Neural cell (in vitro differentiated cells): ENCODE measurements around the gene TBRG1. TPM values are rescaled to one million over a fixed set of nuclear protein-coding genes. Genes with fewer than 3 reads are reported as not detected.

Source experiments
- H2AFZ ChIP-seq: fragments of 200-600, 300-800 bp; sonication (generic), shearing (Covaris generic); 2 replicates; pipeline ENCODE4 v1.6.0; 2014; ENCODE audit warnings: low read depth, mild to moderate bottlenecking, antibody characterized with exemption, low read length, moderate library complexity
- H3F3A ChIP-seq: fragments of 200-600 bp; shearing (Covaris generic); 2 replicates; pipeline ENCODE4 v1.6.1; 2016; ENCODE audit warnings: mild to moderate bottlenecking, moderate library complexity, mixed read lengths, antibody characterized with exemption, low read length; ENCODE audit not compliant: insufficient read depth, poor library complexity, severe bottlenecking
- H3K27ac ChIP-seq: fragments of 200-600, 300-800 bp; sonication (generic), shearing (Covaris generic); 2 replicates; pipeline ENCODE4 v1.5.1; 2014; ENCODE audit warnings: mild to moderate bottlenecking, low read length, moderate library complexity
- H3K27me3 ChIP-seq: fragments of 300-800, 200-600 bp; sonication (generic), shearing (Covaris generic); 2 replicates; pipeline ENCODE4 v1.6.0; 2014; ENCODE audit warnings: mild to moderate bottlenecking, low read depth, low read length, moderate library complexity; ENCODE audit not compliant: insufficient read depth
- H3K36me3 ChIP-seq: fragments of 300-800, 200-600 bp; sonication (generic), shearing (Covaris generic); 2 replicates; pipeline ENCODE4 v1.5.1; 2014; ENCODE audit warnings: mild to moderate bottlenecking, antibody characterized with exemption, low read length, moderate library complexity; ENCODE audit not compliant: insufficient read depth
- H3K4me2 ChIP-seq: fragments of 300-800, 200-600 bp; sonication (generic), shearing (Covaris generic); 2 replicates; pipeline ENCODE4 v1.6.0; 2014; ENCODE audit warnings: mild to moderate bottlenecking, low read length
- H3K4me3 ChIP-seq: fragments of 300-800, 200-600 bp; sonication (generic), shearing (Covaris generic); 2 replicates; pipeline ENCODE4 v1.5.1; 2014; ENCODE audit warnings: mild to moderate bottlenecking, low read length, moderate library complexity
- H3K79me2 ChIP-seq: fragments of 200-600 bp; shearing (Covaris generic); replicated peaks from 2 replicates; pipeline ENCODE4 v1.6.0; 2014; ENCODE audit warnings: mild to moderate bottlenecking, low read length, moderate library complexity; ENCODE audit not compliant: insufficient read depth
- H3K9ac ChIP-seq: fragments of 300-800, 200-600 bp; sonication (generic), shearing (Covaris generic); 2 replicates; pipeline ENCODE4 v1.6.1; 2016; ENCODE audit warnings: mild to moderate bottlenecking, low read length, mixed read lengths
- H3K9me2 ChIP-seq: fragments of 200-600 bp; shearing (Covaris generic); 2 replicates; pipeline ENCODE4 v1.6.1; 2016; ENCODE audit warnings: mild to moderate bottlenecking, low read length, mixed read lengths; ENCODE audit not compliant: insufficient read depth
- H3K9me3 ChIP-seq: fragments of 200-600, 300-800 bp; sonication (generic), shearing (Covaris generic); 2 replicates; pipeline ENCODE4 v1.6.1; 2016; ENCODE audit warnings: mild to moderate bottlenecking, mixed run types, low read length, moderate library complexity, mixed read lengths
- H4K20me1 ChIP-seq: fragments of 200-600 bp; shearing (Covaris generic); 2 replicates; pipeline ENCODE4 v1.6.1; 2016; ENCODE audit warnings: mild to moderate bottlenecking, mixed run types; ENCODE audit not compliant: insufficient read depth
- CTCF ChIP-seq: fragments of 450-650 bp; IDR thresholded peaks from 2 replicates; pipeline ENCODE4 v1.5.1; 2014; ENCODE audit warnings: antibody characterized with exemption, mild to moderate bottlenecking, moderate library complexity; ENCODE audit not compliant: poor library complexity, severe bottlenecking
- EP300 ChIP-seq: fragments of 450-650 bp; conservative IDR thresholded peaks from 2 replicates; pipeline ENCODE4 v1.6.1; 2014; ENCODE audit warnings: antibody characterized with exemption, mild to moderate bottlenecking, moderate library complexity; ENCODE audit not compliant: poor library complexity, severe bottlenecking
- EZH2 ChIP-seq: fragments of 200-600, 300-800 bp; shearing (Covaris generic), sonication (generic); IDR thresholded peaks from 2 replicates; pipeline ENCODE4 v1.6.1; 2014; ENCODE audit warnings: antibody characterized with exemption, low read length, borderline replicate concordance, mild to moderate bottlenecking; ENCODE audit not compliant: insufficient read depth, poor library complexity, severe bottlenecking
- MXI1 ChIP-seq: fragments of 450-650 bp; conservative IDR thresholded peaks from 2 replicates; pipeline ENCODE4 v1.6.1; 2014; ENCODE audit warnings: antibody characterized with exemption, mild to moderate bottlenecking; ENCODE audit not compliant: poor library complexity, severe bottlenecking
- POLR2AphosphoS5 ChIP-seq: IDR thresholded peaks from 2 replicates; pipeline ENCODE4 v1.6.1; 2012
- RAD21 ChIP-seq: fragments of 450-650 bp; conservative IDR thresholded peaks from 2 replicates; pipeline ENCODE4 v1.6.1; 2014; ENCODE audit warnings: antibody characterized with exemption, mild to moderate bottlenecking, moderate library complexity
- REST ChIP-seq: IDR thresholded peaks from 2 replicates; pipeline ENCODE4 v1.6.1; 2012; ENCODE audit warnings: borderline replicate concordance
- SMC3 ChIP-seq: fragments of 450-650 bp; conservative IDR thresholded peaks from 2 replicates; pipeline ENCODE4 v1.6.1; 2014; ENCODE audit warnings: antibody characterized with exemption, mild to moderate bottlenecking, moderate library complexity; ENCODE audit not compliant: poor library complexity
- TAF1 ChIP-seq: IDR thresholded peaks from 2 replicates; pipeline ENCODE4 v1.6.1; 2012; ENCODE audit warnings: low read depth
- polyA plus RNA-seq: library from polyadenylated mRNA; depleted of rRNA; stranded (reverse); fragments of >200 nt; gene quantifications from 2 replicates; pipeline ENCODE4 v1.2.3, GENCODE V29; 2014

TBRG1 gene
- polyA plus RNA-seq, 1 donor from 2014 or later, result 83.2 TPM

- no peak overlapping the region for H3K4me2 ChIP-seq
- TF ChIP-seq CTCF, result no peak
- no peak for TF ChIP-seq EP300
- TF ChIP-seq RAD21, result no peak
- no peak for TF ChIP-seq TAF1
- no peak for TF ChIP-seq SMC3
- no peak for TF ChIP-seq EZH2
- TF ChIP-seq REST, result no peak
- TF ChIP-seq POLR2AphosphoS5, result no peak
- no peak for TF ChIP-seq MXI1
- peaks cover 10% of the 10 kb centered on the region for H3K36me3 ChIP-seq
- no peaks in the 10 kb centered on the region for H4K20me1 ChIP-seq
- no peak overlapping the region for H3K27ac ChIP-seq
- H3K4me3 ChIP-seq, result no peak overlapping the region
- no peaks in the 10 kb centered on the region for H3K9me2 ChIP-seq
- H3K9me3 ChIP-seq, result no peaks in the 10 kb centered on the region
- H3K9ac ChIP-seq, result no peak overlapping the region
- no peaks in the 10 kb centered on the region for H3K27me3 ChIP-seq
- H3F3A ChIP-seq, result no peaks in the 10 kb centered on the region
- no peaks in the 10 kb centered on the region for H3K79me2 ChIP-seq
- H2AFZ ChIP-seq, result no peak overlapping the region
Observed at GRCh38 chr11:124635932-124636331, 13.3 kb downstream of the TBRG1 start.

- Histone ChIP-seq H3K79me2 (no peaks in the 10 kb centered on the region), H3K9me2 (no peaks in the 10 kb centered on the region), H4K20me1 (no peaks in the 10 kb centered on the region), H3K27me3 (no peaks in the 10 kb centered on the region), H3K9me3 (no peaks in the 10 kb centered on the region), H3K4me3 (no peak overlapping the region), H3K9ac (no peak overlapping the region), H3K36me3 (peaks cover 7% of the 10 kb centered on the region), H3K4me2 (no peak overlapping the region), H3K27ac (no peak overlapping the region), H2AFZ (no peak overlapping the region), H3F3A (no peaks in the 10 kb centered on the region)
- no peak for TF ChIP-seq EP300
- no peak for TF ChIP-seq REST
- no peak for TF ChIP-seq POLR2AphosphoS5
Observed at GRCh38 chr11:124638500-124638899, 15.8 kb downstream of the TBRG1 start.
